NCI-H1092 treated with DMSO at 0.1 percent for 48 hours (cell line): Measurements from ENCODE around the gene RNF227.
"Not testable (repeated sequence)": the region's sequence is repeated elsewhere in the genome, so short reads cannot be mapped to it uniquely, and the experiment has no call there.

Source experiments
- DNase-seq: peaks from one replicate; lab custom pipeline; 2025; lab: John Stamatoyannopoulos, UW

RNF227 gene

GRCh38 chr17:7864384-7864783 is 51.7 kb downstream of the RNF227 start:
- not testable (repeated sequence) for DNase-seq
